Chondrocyte (in vitro differentiated cells): ENCODE data around the gene WNK2. TPM values are rescaled to one million over a fixed set of nuclear protein-coding genes. Genes with fewer than 3 reads are reported as not detected.

ENCODE experiments used
- DNase-seq: peaks from one replicate; pipeline ENCODE4 v3.0.0; 2021; ENCODE audit warnings: mixed read lengths, low spot score
- H3K27ac Mint-ChIP-seq: one replicate; pipeline ENCODE4 v1.8.0; 2021; ENCODE audit warnings: mild to moderate bottlenecking, moderate library complexity, mixed read lengths; ENCODE audit not compliant: unreplicated experiment
- H3K27me3 Mint-ChIP-seq: 2 replicates; pipeline ENCODE4 v1.8.0; 2021; ENCODE audit warnings: low read depth, mixed read lengths
- H3K36me3 Mint-ChIP-seq: 2 replicates; pipeline ENCODE4 v1.8.0; 2021; ENCODE audit warnings: low read depth, mixed read lengths
- H3K4me1 Mint-ChIP-seq: 2 replicates; pipeline ENCODE4 v1.8.0; 2021; ENCODE audit warnings: low read depth, mild to moderate bottlenecking, mixed read lengths
- H3K4me3 Mint-ChIP-seq: one replicate; pipeline ENCODE4 v1.8.0; 2021; ENCODE audit warnings: mild to moderate bottlenecking, moderate library complexity, mixed read lengths; ENCODE audit not compliant: unreplicated experiment
- H3K9me3 Mint-ChIP-seq: 2 replicates; pipeline ENCODE4 v1.8.0; 2021; ENCODE audit warnings: low read depth, mixed read lengths
- CTCF ChIP-seq: fragments of 200-600 bp; sonication (generic); IDR thresholded peaks from 2 replicates; pipeline ENCODE4 v1.5.0; 2021; ENCODE audit warnings: antibody characterized with exemption, mild to moderate bottlenecking, moderate library complexity
- total RNA-seq: library from RNA; stranded (reverse); gene quantifications from 3 replicates; pipeline ENCODE4 v1.2.1, GENCODE V29; 2021

Gene WNK2
- total RNA-seq, 1 donor from 2014 or later: 2.3 TPM

- H3K27me3 Mint-ChIP-seq: peaks cover 35% of the 10 kb centered on the region
- H3K4me3 Mint-ChIP-seq: no peak overlapping the region
- peaks cover 2% of the 10 kb centered on the region for H3K4me1 Mint-ChIP-seq
- no peak overlapping the region for H3K27ac Mint-ChIP-seq
- no peak for TF ChIP-seq CTCF
- no peaks in the 10 kb centered on the region for H3K9me3 Mint-ChIP-seq
- no peaks in the 10 kb centered on the region for H3K36me3 Mint-ChIP-seq
- no peak for DNase-seq
Measured at GRCh38 chr9:93187574-93187973, 3.6 kb downstream of the WNK2 start.

- no peak for TF ChIP-seq CTCF
- Mint-ChIP-seq H3K4me3 (no peak overlapping the region), H3K9me3 (no peaks in the 10 kb centered on the region), H3K36me3 (no peaks in the 10 kb centered on the region), H3K4me1 (peaks cover 1% of the 10 kb centered on the region), H3K27ac (no peak overlapping the region), H3K27me3 (peaks cover 30% of the 10 kb centered on the region)
- no peak for DNase-seq
Measured at GRCh38 chr9:93188426-93189368, 4.8 kb downstream of the WNK2 start.

GRCh38 chr9:93189369-93190132 lies 5.6 kb downstream of the WNK2 start:
- Mint-ChIP-seq H3K4me3 (no peak overlapping the region), H3K27me3 (peaks cover 36% of the 10 kb centered on the region), H3K36me3 (no peaks in the 10 kb centered on the region), H3K9me3 (no peaks in the 10 kb centered on the region), H3K27ac (no peak overlapping the region), H3K4me1 (no peaks in the 10 kb centered on the region)
- no peak for TF ChIP-seq CTCF
- no peak for DNase-seq

GRCh38 chr9:93190133-93190525 lies 6.2 kb downstream of the WNK2 start:
- no peaks in the 10 kb centered on the region for H3K9me3 Mint-ChIP-seq
- no peak overlapping the region for H3K4me3 Mint-ChIP-seq
- no peak overlapping the region for H3K27ac Mint-ChIP-seq
- TF ChIP-seq CTCF: no peak
- no peak for DNase-seq
- H3K4me1 Mint-ChIP-seq: no peaks in the 10 kb centered on the region
- no peaks in the 10 kb centered on the region for H3K36me3 Mint-ChIP-seq
- peaks cover 41% of the 10 kb centered on the region for H3K27me3 Mint-ChIP-seq

- Mint-ChIP-seq H3K9me3 (no peaks in the 10 kb centered on the region), H3K4me3 (no peak overlapping the region), H3K4me1 (no peaks in the 10 kb centered on the region), H3K36me3 (peaks cover 1% of the 10 kb centered on the region), H3K27me3 (peaks cover 41% of the 10 kb centered on the region), H3K27ac (no peak overlapping the region)
- TF ChIP-seq CTCF: no peak
- DNase-seq: peak; percentile 61
Measured at GRCh38 chr9:93190656-93191353, 6.9 kb downstream of the WNK2 start.
